ENCODE results near the gene DLK2. TPM values are rescaled to one million over a fixed set of nuclear protein-coding genes. Genes with fewer than 3 reads are reported as not detected.

Gene DLK2
- total RNA-seq, 1 experiment from 2014 or later = 0.59 TPM

DNA sequence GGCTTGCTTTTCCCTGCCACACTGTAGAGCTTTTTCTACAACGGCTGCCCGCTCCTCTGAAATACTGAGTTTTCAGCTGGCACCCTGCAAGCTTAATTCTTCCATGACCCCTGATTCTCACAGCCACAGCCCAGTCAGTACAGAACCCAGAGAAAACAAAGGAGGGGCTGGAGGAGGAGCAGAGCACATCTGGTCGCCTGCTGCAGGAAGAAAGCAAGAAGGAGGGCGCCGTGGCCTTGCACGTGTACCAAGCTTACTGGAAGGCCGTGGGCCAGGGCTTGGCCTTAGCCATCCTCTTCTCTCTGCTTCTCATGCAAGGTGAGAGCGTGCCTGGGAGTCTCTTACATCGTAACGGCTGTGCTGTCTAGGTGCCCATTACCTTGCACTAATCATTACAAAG lies 11.3 kb downstream of the DLK2 start:
- no peaks in the 10 kb centered on the region for H3K27me3 Mint-ChIP-seq (ENCODE audit: unreplicated experiment)
- CTCF ChIA-PET = interaction anchor here (0.6 to 1.1 kb wide), 2 partner anchors 27 to 166 kb away, joined by 3 read pairs; no protein-coding TSS in a partner anchor
- no peak for DNase-seq
- BruUV-seq (replicated peaks) = no TSS peak
- peaks cover 42% of the 10 kb centered on the region for H3K36me3 Mint-ChIP-seq (ENCODE audit: insufficient read depth, unreplicated experiment)
- H3K4me1 Mint-ChIP-seq (ENCODE audit: low read depth, unreplicated experiment) = no peaks in the 10 kb centered on the region
- TF ChIP-seq, protein P1, sequence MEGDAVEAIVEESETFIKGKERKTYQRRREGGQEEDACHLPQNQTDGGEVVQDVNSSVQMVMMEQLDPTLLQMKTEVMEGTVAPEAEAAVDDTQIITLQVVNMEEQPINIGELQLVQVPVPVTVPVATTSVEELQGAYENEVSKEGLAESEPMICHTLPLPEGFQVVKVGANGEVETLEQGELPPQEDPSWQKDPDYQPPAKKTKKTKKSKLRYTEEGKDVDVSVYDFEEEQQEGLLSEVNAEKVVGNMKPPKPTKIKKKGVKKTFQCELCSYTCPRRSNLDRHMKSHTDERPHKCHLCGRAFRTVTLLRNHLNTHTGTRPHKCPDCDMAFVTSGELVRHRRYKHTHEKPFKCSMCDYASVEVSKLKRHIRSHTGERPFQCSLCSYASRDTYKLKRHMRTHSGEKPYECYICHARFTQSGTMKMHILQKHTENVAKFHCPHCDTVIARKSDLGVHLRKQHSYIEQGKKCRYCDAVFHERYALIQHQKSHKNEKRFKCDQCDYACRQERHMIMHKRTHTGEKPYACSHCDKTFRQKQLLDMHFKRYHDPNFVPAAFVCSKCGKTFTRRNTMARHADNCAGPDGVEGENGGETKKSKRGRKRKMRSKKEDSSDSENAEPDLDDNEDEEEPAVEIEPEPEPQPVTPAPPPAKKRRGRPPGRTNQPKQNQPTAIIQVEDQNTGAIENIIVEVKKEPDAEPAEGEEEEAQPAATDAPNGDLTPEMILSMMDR (IDR thresholded peaks at IDR 0.05; ENCODE audit: unreplicated experiment) = no peak
- H3K9me3 Mint-ChIP-seq (ENCODE audit: low read depth, unreplicated experiment) = no peaks in the 10 kb centered on the region
- intact Hi-C loops (cut with micrococcal nuclease; ENCODE audit: unreplicated experiment) = no loop called here
- H3K4me3 Mint-ChIP-seq (ENCODE audit: low read depth, unreplicated experiment) = no peak overlapping the region
- no peak overlapping the region for H3K27ac Mint-ChIP-seq (ENCODE audit: unreplicated experiment)

DNA sequence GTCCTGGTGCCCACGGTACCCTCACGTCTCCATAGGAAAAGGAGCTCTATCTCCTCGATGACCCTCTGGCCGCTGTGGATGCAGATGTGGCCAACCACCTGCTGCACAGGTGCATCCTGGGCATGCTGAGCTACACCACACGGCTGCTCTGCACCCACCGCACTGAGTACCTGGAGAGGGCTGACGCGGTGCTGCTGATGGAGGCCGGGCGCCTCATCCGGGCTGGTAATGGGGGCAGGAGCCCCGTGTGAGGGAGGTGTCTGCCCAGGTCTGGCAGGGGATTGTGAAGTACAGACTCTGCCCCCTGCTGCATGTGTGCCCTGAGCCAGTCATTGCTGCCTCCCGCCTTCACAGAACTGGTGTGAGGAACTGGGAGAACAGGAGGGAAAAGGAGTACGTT lies 12.4 kb downstream of the DLK2 start:
- DNase-seq = no peak
- intact Hi-C loops (cut with micrococcal nuclease; ENCODE audit: unreplicated experiment) = no loop called here
- H3K4me3 Mint-ChIP-seq (ENCODE audit: low read depth, unreplicated experiment) = no peak overlapping the region
- H3K27ac Mint-ChIP-seq (ENCODE audit: unreplicated experiment) = no peak overlapping the region
- TF ChIP-seq, protein P1 (IDR thresholded peaks at IDR 0.05; ENCODE audit: unreplicated experiment) = no peak
- BruUV-seq (replicated peaks) = no TSS peak
- no peaks in the 10 kb centered on the region for H3K4me1 Mint-ChIP-seq (ENCODE audit: low read depth, unreplicated experiment)
- no peaks in the 10 kb centered on the region for H3K9me3 Mint-ChIP-seq (ENCODE audit: low read depth, unreplicated experiment)
- CTCF ChIA-PET = interaction anchor here (1.1 kb wide), 1 partner anchor 164 kb away, joined by 3 read pairs; no protein-coding TSS in a partner anchor
- no peaks in the 10 kb centered on the region for H3K27me3 Mint-ChIP-seq (ENCODE audit: unreplicated experiment)
- peaks cover 44% of the 10 kb centered on the region for H3K36me3 Mint-ChIP-seq (ENCODE audit: insufficient read depth, unreplicated experiment)

DNA sequence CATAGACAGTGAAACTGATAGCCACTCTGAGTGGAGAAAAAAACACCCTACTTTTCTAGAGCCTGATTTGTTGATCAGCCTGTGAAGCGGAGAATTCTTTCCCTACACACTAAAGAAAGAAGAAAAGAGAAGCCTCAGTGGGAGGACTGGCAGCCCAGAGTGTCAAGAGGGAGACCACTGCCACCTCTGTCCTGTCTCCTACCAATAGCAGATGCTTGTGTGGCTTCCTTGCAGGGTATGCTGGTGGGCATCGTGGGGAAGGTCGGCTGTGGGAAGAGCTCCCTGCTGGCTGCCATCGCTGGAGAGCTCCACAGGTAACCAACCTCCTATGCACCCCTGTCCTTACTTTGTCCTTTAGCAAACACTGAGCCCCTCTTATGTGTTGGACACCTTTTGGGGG lies 17.6 kb downstream of the DLK2 start:
- DNase-seq = no peak
- peaks cover 34% of the 10 kb centered on the region for H3K4me1 Mint-ChIP-seq (ENCODE audit: low read depth, unreplicated experiment)
- H3K4me3 Mint-ChIP-seq (ENCODE audit: low read depth, unreplicated experiment) = no peak overlapping the region
- CTCF ChIA-PET = interaction anchor here (0.6 to 1.4 kb wide), 3 partner anchors 11 to 51 kb away, joined by 3 to 7 read pairs (median 4); no protein-coding TSS in a partner anchor
- no TSS peak for BruUV-seq (replicated peaks)
- no peaks in the 10 kb centered on the region for H3K9me3 Mint-ChIP-seq (ENCODE audit: low read depth, unreplicated experiment)
- TF ChIP-seq, protein P1 (IDR thresholded peaks at IDR 0.05; ENCODE audit: unreplicated experiment) = no peak
- intact Hi-C loops (cut with micrococcal nuclease; ENCODE audit: unreplicated experiment) = loop anchor here (2.0 kb wide), 1 partner anchor 59 kb away; no protein-coding TSS in a partner anchor
- peaks cover 45% of the 10 kb centered on the region for H3K36me3 Mint-ChIP-seq (ENCODE audit: insufficient read depth, unreplicated experiment)
- no peak overlapping the region for H3K27ac Mint-ChIP-seq (ENCODE audit: unreplicated experiment)
- no peaks in the 10 kb centered on the region for H3K27me3 Mint-ChIP-seq (ENCODE audit: unreplicated experiment)

DNA sequence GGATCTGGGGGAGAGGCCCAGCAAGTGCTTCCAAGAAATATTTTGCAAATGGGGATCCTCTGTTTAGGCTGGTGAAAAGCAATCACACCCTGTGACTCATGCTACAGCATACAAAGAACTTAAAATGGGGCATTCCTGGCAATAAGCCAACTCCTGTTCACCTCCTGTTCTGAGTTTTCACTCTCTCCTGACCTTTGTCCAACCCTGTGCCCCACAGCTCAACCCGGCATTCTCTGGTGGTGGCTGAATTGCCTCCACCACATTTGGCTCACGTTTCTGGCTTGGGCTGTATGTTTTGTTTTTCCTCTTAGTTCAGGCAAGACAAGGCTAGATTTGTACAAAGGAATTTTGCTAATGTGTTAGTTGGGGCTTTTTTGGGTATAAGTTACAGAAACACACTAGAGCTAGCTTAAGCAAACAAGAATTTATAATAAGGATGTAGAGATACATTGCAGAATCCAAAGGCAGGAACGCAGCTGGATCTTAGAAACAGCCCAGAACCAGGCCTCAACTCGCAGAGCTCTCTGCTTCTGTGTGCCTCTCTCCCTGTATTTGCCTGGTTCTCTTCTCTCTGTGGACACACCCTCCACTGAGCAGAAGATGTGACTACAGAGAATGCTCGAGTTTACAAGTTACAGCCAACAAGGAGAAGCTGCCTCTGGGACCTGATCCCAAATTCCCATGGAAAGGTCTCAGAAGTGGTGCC lies 18.6 kb downstream of the DLK2 start:
- Mint-ChIP-seq H3K27me3 (ENCODE audit: unreplicated experiment) (no peaks in the 10 kb centered on the region), H3K27ac (ENCODE audit: unreplicated experiment) (peak overlapping the region; percentile 81), H3K9me3 (ENCODE audit: low read depth, unreplicated experiment) (no peaks in the 10 kb centered on the region), H3K36me3 (ENCODE audit: insufficient read depth, unreplicated experiment) (peaks cover 50% of the 10 kb centered on the region), H3K4me1 (ENCODE audit: low read depth, unreplicated experiment) (peaks cover 34% of the 10 kb centered on the region), H3K4me3 (ENCODE audit: low read depth, unreplicated experiment) (peak overlapping the region; percentile 25)
- intact Hi-C loops (cut with micrococcal nuclease; ENCODE audit: unreplicated experiment) = loop anchor here (2.0 kb wide), 1 partner anchor 60 kb away; no protein-coding TSS in a partner anchor
- DNase-seq = peak; percentile 89
- CTCF ChIA-PET = interaction anchor here (0.6 to 1.4 kb wide), 3 partner anchors 20 to 50 kb away, joined by 3 to 7 read pairs (median 3); no protein-coding TSS in a partner anchor
- TF ChIP-seq, protein P1 (IDR thresholded peaks at IDR 0.05; ENCODE audit: unreplicated experiment) = no peak
- BruUV-seq (replicated peaks) = no TSS peak
